Caco-2 (cell line): ENCODE measurements around the gene CCL13. TPM values are rescaled to one million over a fixed set of nuclear protein-coding genes. Genes with fewer than 3 reads are reported as not detected.

Experiments
- BruUV-seq: library from RNA; stranded (reverse); fragments of 400-500 nt; replicated peaks from 2 replicates; lab custom pipeline; 2021; lab: Mats Ljungman, UMichigan
- CTCF ChIA-PET: fragments of 300-600 bp; sonication (Branson Sonifier 250); formaldehyde crosslinking; loops from one replicate; lab custom pipeline; 2022; ENCODE audit warnings: antibody characterized with exemption; lab: Charles Lee
- POLR2A ChIA-PET: fragments of 300-600 bp; sonication (Branson Sonifier 250); formaldehyde crosslinking; loops from one replicate; lab custom pipeline; 2022; ENCODE audit warnings: antibody characterized with exemption; lab: Charles Lee
- DNase-seq, 2 experiments: peaks; one replicate each; pipeline versions ENCODE4 v3.0.0 to v3.0.0-alpha.2; 2020 to 2022
- H3K27me3 ChIP-seq: replicated peaks from 2 replicates; pipeline ENCODE4 v1.6.0; 2011; ENCODE audit warnings: low read length; ENCODE audit not compliant: control insufficient read depth, insufficient read depth
- H3K36me3 ChIP-seq: 2 replicates; pipeline ENCODE4 v1.5.1; 2011; ENCODE audit warnings: low read length; ENCODE audit not compliant: control insufficient read depth, insufficient read depth
- H3K4me1 ChIP-seq: fragments of 250-450 bp; sonication (Bioruptor Pico); 2 replicates; pipeline ENCODE4 v1.5.1; 2020; ENCODE audit warnings: mild to moderate bottlenecking
- H3K4me3 ChIP-seq: 2 replicates; pipeline ENCODE4 v1.5.1; 2011; ENCODE audit warnings: low read depth, mild to moderate bottlenecking, control low read depth, low read length
- H3K9me3 ChIP-seq: fragments of 250-450 bp; sonication (Bioruptor Pico); 2 replicates; pipeline ENCODE4 v1.5.1; 2020; ENCODE audit warnings: mild to moderate bottlenecking, moderate library complexity
- H3K27ac Mint-ChIP-seq: one replicate; pipeline ENCODE4 v1.8.0; 2022; ENCODE audit warnings: mixed read lengths; ENCODE audit not compliant: unreplicated experiment
- H3K27me3 Mint-ChIP-seq: one replicate; pipeline ENCODE4 v1.8.0; 2022; ENCODE audit warnings: mixed read lengths; ENCODE audit not compliant: insufficient read depth, unreplicated experiment
- H3K36me3 Mint-ChIP-seq: one replicate; pipeline ENCODE4 v1.8.0; 2022; ENCODE audit warnings: mild to moderate bottlenecking, mixed read lengths; ENCODE audit not compliant: insufficient read depth, unreplicated experiment
- H3K4me1 Mint-ChIP-seq: one replicate; pipeline ENCODE4 v1.8.0; 2022; ENCODE audit warnings: low read depth, mixed read lengths; ENCODE audit not compliant: unreplicated experiment
- H3K4me3 Mint-ChIP-seq: one replicate; pipeline ENCODE4 v1.8.0; 2022; ENCODE audit warnings: mild to moderate bottlenecking, moderate library complexity, mixed read lengths; ENCODE audit not compliant: unreplicated experiment
- H3K9me3 Mint-ChIP-seq: one replicate; pipeline ENCODE4 v1.8.0; 2022; ENCODE audit warnings: mixed read lengths; ENCODE audit not compliant: unreplicated experiment
- intact Hi-C: fragments of 100-400 bp; cut with micrococcal nuclease; formaldehyde crosslinking; loops from one replicate; pipeline ENCODE4 v1.10.0; 2022; ENCODE audit not compliant: unreplicated experiment
- total RNA-seq: library from RNA; stranded (reverse); gene quantifications from 2 replicates; pipeline ENCODE4 v1.2.3, GENCODE V29; 2022
- TF ChIP-seq, protein P1 (sequence below), 2 experiments: fragments of 200-600 bp in 1 of 2; IDR thresholded peaks; 1 replicate in 1 of 2; 2 replicates in 1 of 2; pipeline versions ENCODE4 v1.5.1 to v1.8.0; 2011 to 2022; ENCODE audit warnings: antibody characterized with exemption in 1 of 2, control low read depth in 1 of 2, inconsistent platforms in 1 of 2, low read depth in 1 of 2, low read length in 1 of 2, mild to moderate bottlenecking in 1 of 2, moderate library complexity in 1 of 2; ENCODE audit not compliant: insufficient read depth in 1 of 2, severe bottlenecking in 1 of 2, unreplicated experiment in 1 of 2

The CCL13 gene
- total RNA-seq, 1 experiment from 2014 or later: not detected

DNA sequence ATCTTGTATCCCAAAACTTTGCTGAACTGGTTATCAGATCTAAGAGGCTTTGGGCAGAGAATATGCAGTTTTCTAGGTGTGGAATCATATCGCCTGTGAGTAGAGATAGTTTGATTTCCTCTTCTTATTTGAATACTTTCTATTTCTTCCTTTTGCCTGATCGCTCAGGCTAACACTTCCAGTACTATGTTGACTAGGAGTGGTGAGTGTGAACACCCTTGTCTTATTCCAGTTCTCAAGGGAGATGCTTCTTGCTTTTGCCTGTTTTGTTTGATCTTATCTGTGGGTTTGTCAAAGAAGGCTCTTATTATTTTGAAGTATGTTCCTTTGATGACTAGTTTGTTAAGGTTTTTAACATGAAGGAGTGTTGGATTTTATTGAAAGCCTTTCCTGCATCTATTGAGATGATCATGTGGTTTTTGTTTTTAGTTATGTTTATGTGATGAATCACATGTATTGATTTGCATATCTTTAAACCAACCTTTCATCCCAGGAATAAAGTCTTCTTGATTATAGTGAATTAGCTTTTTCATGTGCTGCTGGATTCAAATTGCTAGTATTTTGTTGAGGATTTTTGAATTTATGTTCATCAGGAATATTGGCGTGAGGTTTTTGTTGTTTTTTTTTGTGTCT is 17.0 kb upstream of the CCL13 start:
- TF ChIP-seq, protein P1, sequence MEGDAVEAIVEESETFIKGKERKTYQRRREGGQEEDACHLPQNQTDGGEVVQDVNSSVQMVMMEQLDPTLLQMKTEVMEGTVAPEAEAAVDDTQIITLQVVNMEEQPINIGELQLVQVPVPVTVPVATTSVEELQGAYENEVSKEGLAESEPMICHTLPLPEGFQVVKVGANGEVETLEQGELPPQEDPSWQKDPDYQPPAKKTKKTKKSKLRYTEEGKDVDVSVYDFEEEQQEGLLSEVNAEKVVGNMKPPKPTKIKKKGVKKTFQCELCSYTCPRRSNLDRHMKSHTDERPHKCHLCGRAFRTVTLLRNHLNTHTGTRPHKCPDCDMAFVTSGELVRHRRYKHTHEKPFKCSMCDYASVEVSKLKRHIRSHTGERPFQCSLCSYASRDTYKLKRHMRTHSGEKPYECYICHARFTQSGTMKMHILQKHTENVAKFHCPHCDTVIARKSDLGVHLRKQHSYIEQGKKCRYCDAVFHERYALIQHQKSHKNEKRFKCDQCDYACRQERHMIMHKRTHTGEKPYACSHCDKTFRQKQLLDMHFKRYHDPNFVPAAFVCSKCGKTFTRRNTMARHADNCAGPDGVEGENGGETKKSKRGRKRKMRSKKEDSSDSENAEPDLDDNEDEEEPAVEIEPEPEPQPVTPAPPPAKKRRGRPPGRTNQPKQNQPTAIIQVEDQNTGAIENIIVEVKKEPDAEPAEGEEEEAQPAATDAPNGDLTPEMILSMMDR (IDR thresholded peaks at IDR 0.05; ENCODE audit: insufficient read depth in 1 of 2, low read depth in 1 of 2, low read length in 1 of 2, severe bottlenecking in 1 of 2, unreplicated experiment in 1 of 2): no peak
- ChIA-PET CTCF (no interaction called here), POLR2A (no interaction called here)
- peaks cover 5% of the 10 kb centered on the region; the same call in 1 of the 2 replicates for H3K4me1 ChIP-seq
- no peaks in the 10 kb centered on the region for H3K4me1 Mint-ChIP-seq
- H3K4me3 ChIP-seq: no peak overlapping the region
- H3K36me3 Mint-ChIP-seq: no peaks in the 10 kb centered on the region
- BruUV-seq: no TSS peak
- H3K36me3 ChIP-seq: no peaks in the 10 kb centered on the region
- H3K9me3 ChIP-seq: no peaks in the 10 kb centered on the region
- no peaks in the 10 kb centered on the region for H3K27me3 ChIP-seq
- H3K27me3 Mint-ChIP-seq: peaks cover 10% of the 10 kb centered on the region
- H3K27ac Mint-ChIP-seq: no peak overlapping the region
- DNase-seq: no peak
- intact Hi-C loops: no loop called here
- H3K9me3 Mint-ChIP-seq: peaks cover 6% of the 10 kb centered on the region
- no peak overlapping the region for H3K4me3 Mint-ChIP-seq

DNA sequence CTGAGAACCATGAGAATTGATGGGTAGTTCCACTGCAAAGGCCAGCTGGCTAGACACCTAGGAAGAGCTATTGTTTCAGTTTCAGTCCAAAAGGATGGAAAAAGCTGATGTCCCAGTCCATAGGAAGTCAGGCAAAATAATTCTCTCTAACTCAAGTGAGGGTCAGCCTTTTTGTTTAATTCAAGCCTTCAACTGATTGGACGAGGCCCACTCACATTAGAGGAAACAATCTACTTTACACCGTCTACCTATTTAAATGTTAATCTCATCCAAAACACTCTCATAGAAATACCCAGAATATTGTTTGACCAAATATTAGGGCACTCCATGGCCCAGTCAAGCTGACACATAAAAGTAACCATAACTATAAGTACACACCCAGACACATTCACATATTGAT is 14.4 kb upstream of the CCL13 start:
- Mint-ChIP-seq H3K27ac (no peak overlapping the region), H3K9me3 (peaks cover 6% of the 10 kb centered on the region), H3K4me1 (no peaks in the 10 kb centered on the region), H3K27me3 (peaks cover 14% of the 10 kb centered on the region), H3K36me3 (no peaks in the 10 kb centered on the region), H3K4me3 (no peak overlapping the region)
- H3K9me3 ChIP-seq: no peaks in the 10 kb centered on the region
- no TSS peak for BruUV-seq
- TF ChIP-seq, protein P1 (IDR thresholded peaks at IDR 0.05; ENCODE audit: insufficient read depth in 1 of 2, low read depth in 1 of 2, low read length in 1 of 2, severe bottlenecking in 1 of 2, unreplicated experiment in 1 of 2): no peak
- H3K4me3 ChIP-seq: no peak overlapping the region
- no peaks in the 10 kb centered on the region for H3K27me3 ChIP-seq
- no peak for DNase-seq
- peaks cover 5% of the 10 kb centered on the region; the same call in 1 of the 2 replicates for H3K4me1 ChIP-seq
- intact Hi-C loops: no loop called here
- ChIA-PET CTCF (no interaction called here), POLR2A (no interaction called here)
- no peaks in the 10 kb centered on the region for H3K36me3 ChIP-seq

DNA sequence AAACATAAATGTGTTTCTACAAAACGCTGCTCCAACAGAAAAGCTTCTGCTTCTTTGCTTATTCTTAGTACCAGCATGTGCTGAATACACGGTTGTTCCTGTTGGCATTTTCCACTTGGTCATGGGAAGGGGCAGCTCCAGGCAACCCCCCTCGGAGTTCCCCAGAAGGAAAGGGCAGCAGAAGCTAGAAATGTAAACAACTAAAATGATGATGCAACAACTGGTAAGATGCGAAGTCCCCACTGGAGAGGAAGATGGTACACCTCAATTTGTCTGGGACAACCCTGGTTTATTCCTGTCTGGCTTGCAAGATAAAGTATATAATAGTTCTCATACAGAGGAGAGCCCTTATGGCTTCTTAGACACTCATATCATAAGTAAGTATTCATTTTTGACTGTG is 9.2 kb upstream of the CCL13 start:
- TF ChIP-seq, protein P1 (IDR thresholded peaks at IDR 0.05; ENCODE audit: insufficient read depth in 1 of 2, low read depth in 1 of 2, low read length in 1 of 2, severe bottlenecking in 1 of 2, unreplicated experiment in 1 of 2): no peak
- intact Hi-C loops: no loop called here
- no peak overlapping the region for H3K4me3 ChIP-seq
- no peak overlapping the region for H3K27ac Mint-ChIP-seq
- H3K27me3 Mint-ChIP-seq: peaks cover 4% of the 10 kb centered on the region
- H3K36me3 ChIP-seq: no peaks in the 10 kb centered on the region
- H3K4me1 Mint-ChIP-seq: no peaks in the 10 kb centered on the region
- ChIA-PET CTCF (no interaction called here), POLR2A (no interaction called here)
- no peaks in the 10 kb centered on the region for H3K27me3 ChIP-seq
- no peak for DNase-seq
- H3K36me3 Mint-ChIP-seq: no peaks in the 10 kb centered on the region
- no peaks in the 10 kb centered on the region for H3K9me3 Mint-ChIP-seq
- peaks cover 5% of the 10 kb centered on the region; the same call in 1 of the 2 replicates for H3K4me1 ChIP-seq
- H3K4me3 Mint-ChIP-seq: no peak overlapping the region
- no TSS peak for BruUV-seq
- H3K9me3 ChIP-seq: no peaks in the 10 kb centered on the region
